Mononuclear cell (primary cell): ENCODE measurements around the gene TCEAL1. TPM values are rescaled to one million over a fixed set of nuclear protein-coding genes. Genes with fewer than 3 reads are reported as not detected.
A peak's percentile ranks its signal among the peaks of the same experiment; 100 is the strongest.
"Not testable (repeated sequence)": the region's sequence is repeated elsewhere in the genome, so short reads cannot be mapped to it uniquely, and the experiment has no call there.

ENCODE experiments used
- H3K27me3 ChIP-seq: 2 replicates; pipeline ENCODE4 v1.6.0; 2011; ENCODE audit warnings: low read length, control low read depth; ENCODE audit not compliant: insufficient read depth
- H3K4me1 ChIP-seq: 2 replicates; pipeline ENCODE4 v1.5.1; 2011; ENCODE audit warnings: mild to moderate bottlenecking, low read length, control low read depth; ENCODE audit not compliant: insufficient read depth
- H3K4me3 ChIP-seq: 2 replicates; pipeline ENCODE4 v1.5.1; 2011; ENCODE audit warnings: mild to moderate bottlenecking, low read length, moderate library complexity
- H3K9me3 ChIP-seq: 2 replicates; pipeline ENCODE4 v1.5.1; 2011; ENCODE audit warnings: low read depth, mild to moderate bottlenecking, control low read depth, low read length
- total RNA-seq: library from RNA; depleted of rRNA; stranded (reverse); fragments of >200 nt; gene quantifications from one replicate; pipeline ENCODE4 v1.2.3, GENCODE V29; 2012

TCEAL1 gene
- total RNA-seq: 5.7 TPM

GRCh38 chrX:103628386-103629317 lies at the start of gene TCEAL1:
TCEAL1 (plus strand) TSS chrX:103628975; CDS start chrX:103629917, 942 bp downstream.
- no peaks in the 10 kb centered on the region for H3K9me3 ChIP-seq
- H3K4me1 ChIP-seq: peaks cover 6% of the 10 kb centered on the region
- H3K4me3 ChIP-seq: peak within 1 kb of the TSS; percentile 44

GRCh38 chrX:103584596-103584995 lies 44.2 kb upstream of the TCEAL1 start:
- Histone ChIP-seq H3K27me3 (no peaks in the 10 kb centered on the region), H3K9me3 (no peaks in the 10 kb centered on the region), H3K4me1 (no peaks in the 10 kb centered on the region), H3K4me3 (no peak overlapping the region)

More at GRCh38 chrX:103628386-103629317, at the start of gene TCEAL1:
- H3K27me3 ChIP-seq: no peaks in the 10 kb centered on the region

- Histone ChIP-seq H3K9me3 (no peaks in the 10 kb centered on the region), H3K4me3 (peak within 1 kb of the TSS; percentile 46)
Observed at GRCh38 chrX:103585411-103586313, 43.1 kb upstream of the TCEAL1 start, which contains the start of gene TCEAL4. TCEAL4 (plus strand) TSS chrX:103585515; CDS start chrX:103586676, 1,161 bp downstream.

GRCh38 chrX:103586314-103586646 lies 42.5 kb upstream of the TCEAL1 start:
- Histone ChIP-seq H3K9me3 (no peaks in the 10 kb centered on the region), H3K4me1 (no peaks in the 10 kb centered on the region), H3K4me3 (no peak overlapping the region), H3K27me3 (no peaks in the 10 kb centered on the region)

More at GRCh38 chrX:103585411-103586313, 43.1 kb upstream of the TCEAL1 start, which contains the start of gene TCEAL4:
- Histone ChIP-seq H3K27me3 (no peaks in the 10 kb centered on the region), H3K4me1 (no peaks in the 10 kb centered on the region)

- Histone ChIP-seq H3K4me3 (no peak overlapping the region), H3K27me3 (no peaks in the 10 kb centered on the region), H3K9me3 (no peaks in the 10 kb centered on the region), H3K4me1 (no peaks in the 10 kb centered on the region)
Observed at GRCh38 chrX:103586659-103587058, 42.1 kb upstream of the TCEAL1 start.

- H3K4me1 ChIP-seq, H3K27me3 ChIP-seq, H3K4me3 ChIP-seq, H3K9me3 ChIP-seq: not testable (repeated sequence)
Observed at GRCh38 chrX:103592295-103592694, 36.5 kb upstream of the TCEAL1 start.

GRCh38 chrX:103595202-103595601 lies 33.6 kb upstream of the TCEAL1 start:
- not testable (repeated sequence) for H3K4me3 ChIP-seq, H3K9me3 ChIP-seq, H3K4me1 ChIP-seq, H3K27me3 ChIP-seq

- Histone ChIP-seq H3K4me3 (peak within 1 kb of the TSS; percentile 47), H3K9me3 (no peaks in the 10 kb centered on the region), H3K27me3 (no peaks in the 10 kb centered on the region), H3K4me1 (peaks cover 7% of the 10 kb centered on the region)
Observed at GRCh38 chrX:103607364-103608305, 21.1 kb upstream of the TCEAL1 start, which contains the start of gene TCEAL3. TCEAL3 (plus strand) TSS chrX:103607963; CDS start chrX:103609065, 1,102 bp downstream.

- no peaks in the 10 kb centered on the region for H3K9me3 ChIP-seq
- no peaks in the 10 kb centered on the region for H3K27me3 ChIP-seq
- peak overlapping the region; percentile 47 for H3K4me3 ChIP-seq
- peaks cover 7% of the 10 kb centered on the region for H3K4me1 ChIP-seq
Observed at GRCh38 chrX:103608306-103608963, 20.3 kb upstream of the TCEAL1 start.

- no peak overlapping the region for H3K4me3 ChIP-seq
- no peaks in the 10 kb centered on the region for H3K27me3 ChIP-seq
- H3K9me3 ChIP-seq: no peaks in the 10 kb centered on the region
- H3K4me1 ChIP-seq: peaks cover 7% of the 10 kb centered on the region
Observed at GRCh38 chrX:103610282-103610681, 18.5 kb upstream of the TCEAL1 start.

- Histone ChIP-seq H3K9me3 (no peaks in the 10 kb centered on the region), H3K4me1 (peaks cover 3% of the 10 kb centered on the region), H3K27me3 (no peaks in the 10 kb centered on the region), H3K4me3 (no peak overlapping the region)
Observed at GRCh38 chrX:103613362-103613890, 15.3 kb upstream of the TCEAL1 start.

GRCh38 chrX:103614999-103615398 lies 13.8 kb upstream of the TCEAL1 start:
- H3K4me3 ChIP-seq: no peak overlapping the region
- no peaks in the 10 kb centered on the region for H3K27me3 ChIP-seq

GRCh38 chrX:103615781-103616371 lies 12.9 kb upstream of the TCEAL1 start:
- H3K27me3 ChIP-seq: no peaks in the 10 kb centered on the region
- H3K4me3 ChIP-seq: no peak overlapping the region
- H3K4me1 ChIP-seq: no peaks in the 10 kb centered on the region
- H3K9me3 ChIP-seq: no peaks in the 10 kb centered on the region

More at GRCh38 chrX:103614999-103615398, 13.8 kb upstream of the TCEAL1 start:
- no peaks in the 10 kb centered on the region for H3K4me1 ChIP-seq
- H3K9me3 ChIP-seq: no peaks in the 10 kb centered on the region
